Measurements from ENCODE around the gene GHRHR.

GHRHR gene

DNA sequence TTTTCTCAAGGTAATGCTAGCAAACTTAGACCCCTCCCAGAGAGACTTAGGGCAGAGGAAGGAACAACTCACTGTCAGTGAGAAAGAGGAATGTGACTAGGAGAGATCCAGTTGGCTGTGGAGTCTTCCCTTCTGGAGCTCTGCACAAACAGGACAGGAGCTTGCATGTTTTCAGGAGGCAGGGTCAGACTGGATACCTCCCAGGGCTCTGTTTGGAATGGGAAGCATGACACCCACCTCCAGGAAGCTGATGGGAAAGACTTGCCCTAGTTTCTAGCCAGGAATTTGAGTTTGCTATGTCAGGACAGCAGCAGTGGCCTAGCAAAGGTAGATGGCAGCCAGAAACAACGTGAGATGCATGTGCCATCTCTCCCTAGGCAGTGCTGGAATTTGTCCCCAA, 40.6 kb downstream of the GHRHR start:
- no peak for DNase-seq (ENCODE audit: low spot score)

- DNase-seq (ENCODE audit: low spot score): no peak
Measured at GRCh38 chr7:31006857-31007256, 43.1 kb downstream of the GHRHR start.

- no peak for DNase-seq (ENCODE audit: low spot score)
Measured at GRCh38 chr7:31007634-31008033, 43.9 kb downstream of the GHRHR start.

DNA sequence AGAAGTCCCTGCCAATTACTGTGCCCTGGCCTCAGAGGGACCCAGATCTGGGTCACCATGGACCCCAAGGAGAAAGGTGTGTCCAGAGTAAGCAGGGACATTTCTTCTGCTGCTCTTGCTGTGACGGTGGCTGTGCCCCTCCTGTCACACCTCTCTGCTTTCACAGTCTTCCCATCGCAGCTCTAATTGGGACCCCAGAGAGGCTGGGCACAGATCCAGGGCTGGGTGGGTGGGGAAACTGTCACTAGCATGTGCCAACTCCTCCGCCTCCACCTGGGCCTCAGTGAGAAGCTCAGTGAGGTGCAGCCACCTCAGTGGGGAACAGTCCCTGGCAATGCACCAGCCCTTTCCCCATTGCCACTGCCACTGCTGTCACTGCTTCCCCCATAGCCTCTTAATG, 51.1 kb downstream of the GHRHR start:
- no peak for DNase-seq (ENCODE audit: low spot score)

DNA sequence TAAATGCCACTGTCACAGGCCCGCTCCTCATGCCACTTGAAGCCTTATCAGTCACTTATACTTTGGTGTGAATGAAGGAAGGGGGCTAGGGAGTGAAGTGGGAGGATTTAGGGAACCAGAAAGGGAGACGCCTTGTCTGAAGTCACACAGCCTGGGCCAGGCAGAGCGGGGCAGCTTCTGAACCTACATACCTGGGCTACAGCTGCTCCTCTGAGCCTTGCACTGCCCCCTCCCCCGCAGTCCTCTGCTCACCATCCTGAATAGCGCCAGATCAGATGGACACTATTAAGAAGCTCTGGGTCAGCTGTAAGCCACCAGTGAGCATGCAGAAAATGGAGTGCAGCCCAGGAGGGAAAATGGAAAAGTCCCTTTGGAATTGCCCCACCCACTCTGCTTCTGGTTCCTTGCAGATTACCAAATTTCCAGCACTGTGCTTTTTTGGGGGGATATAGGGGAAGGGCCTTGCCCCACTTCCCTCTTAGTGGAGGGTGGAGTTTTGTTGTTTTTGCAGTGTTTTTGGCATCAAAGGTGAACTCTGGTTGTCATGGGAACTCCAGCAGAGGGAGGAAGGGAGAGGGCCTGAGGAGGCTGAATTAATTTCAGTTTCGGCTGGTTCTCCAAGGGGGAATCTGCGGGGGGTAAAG, 53.4 kb downstream of the GHRHR start:
- no peak for DNase-seq (ENCODE audit: low spot score)

DNA sequence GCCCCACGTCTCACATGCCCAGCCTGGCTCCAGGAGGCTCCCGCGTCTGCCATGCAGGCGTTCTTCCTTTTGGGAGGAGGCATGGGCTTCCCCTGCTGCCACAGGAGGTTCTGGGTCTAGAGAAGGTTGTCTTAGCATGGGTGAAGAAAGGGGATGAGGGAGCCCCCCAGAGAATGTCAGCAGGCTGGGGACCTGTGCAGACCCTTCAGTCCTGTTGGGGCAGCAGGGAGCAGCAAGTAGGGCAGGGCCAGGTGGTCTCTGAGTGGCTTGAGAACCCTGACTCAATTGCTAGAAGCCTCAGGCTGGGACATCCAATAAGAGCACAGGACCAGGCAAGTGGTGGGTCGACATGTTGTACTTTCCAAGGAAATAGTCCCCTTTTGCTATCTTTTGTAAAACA, 54.0 kb downstream of the GHRHR start:
- DNase-seq (ENCODE audit: low spot score): no peak

DNA sequence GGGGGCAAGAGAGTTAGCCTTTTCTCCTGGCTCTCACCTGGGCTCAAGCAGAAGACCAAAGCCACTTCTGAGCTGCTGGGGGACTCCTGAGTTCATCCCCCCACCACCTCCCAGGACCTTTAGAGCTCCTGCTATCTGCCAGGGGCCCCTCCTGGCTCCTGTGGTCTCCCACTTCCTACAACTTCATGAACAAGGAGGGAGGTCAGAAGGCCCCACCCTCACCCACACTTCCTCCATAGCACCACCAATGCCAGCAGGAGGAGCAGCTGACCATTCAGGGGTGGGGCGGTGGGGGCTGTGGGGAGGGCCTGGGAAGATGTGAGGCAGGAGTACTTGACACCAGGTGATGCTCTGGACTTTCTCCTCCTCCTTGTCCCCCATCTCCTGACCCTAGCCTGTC, 55.8 kb downstream of the GHRHR start:
- no peak for DNase-seq (ENCODE audit: low spot score)

DNA sequence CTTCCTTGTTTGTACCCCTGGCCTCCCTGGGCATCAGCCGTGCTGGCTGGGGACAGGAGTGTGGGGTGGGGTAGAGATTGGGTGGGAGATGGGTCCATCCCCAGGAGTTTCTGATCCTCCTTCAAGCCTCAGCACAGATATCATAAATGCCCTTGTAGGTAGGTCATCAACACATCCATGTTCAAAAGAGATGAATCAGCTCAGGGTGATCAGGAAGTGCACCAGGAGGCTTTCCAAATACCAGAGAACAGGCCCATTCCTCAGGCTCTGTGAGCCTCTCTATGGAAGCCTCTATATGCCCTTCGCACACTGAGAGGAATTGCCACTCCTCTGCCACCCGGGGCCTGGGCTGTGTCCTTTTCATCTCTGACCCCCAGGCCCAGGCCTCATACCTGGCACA, 56.4 kb downstream of the GHRHR start:
- DNase-seq (ENCODE audit: low spot score): no peak

- no peak for DNase-seq (ENCODE audit: low spot score)
Measured at GRCh38 chr7:31020652-31021051, 56.9 kb downstream of the GHRHR start.

DNA sequence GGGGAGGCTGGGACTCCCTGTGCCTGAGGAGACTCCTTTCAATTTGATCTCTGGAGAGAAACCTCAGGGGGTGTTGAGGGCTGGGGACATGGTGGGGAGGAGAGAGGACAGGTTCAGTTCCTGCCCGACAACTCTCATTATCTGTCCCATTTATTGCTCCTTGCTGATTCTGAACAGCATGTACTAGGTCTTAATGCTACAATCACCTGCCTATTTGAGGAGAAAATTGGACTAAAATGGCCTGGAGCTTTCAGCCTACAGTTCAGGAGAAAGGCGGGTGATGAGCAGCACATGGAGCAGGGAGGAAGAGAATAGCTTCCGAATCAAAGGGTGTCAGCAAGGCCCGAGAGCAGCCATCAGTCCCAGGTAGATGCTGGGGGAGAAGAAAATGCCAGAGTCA, 58.4 kb downstream of the GHRHR start:
- no peak for DNase-seq (ENCODE audit: low spot score)

DNA sequence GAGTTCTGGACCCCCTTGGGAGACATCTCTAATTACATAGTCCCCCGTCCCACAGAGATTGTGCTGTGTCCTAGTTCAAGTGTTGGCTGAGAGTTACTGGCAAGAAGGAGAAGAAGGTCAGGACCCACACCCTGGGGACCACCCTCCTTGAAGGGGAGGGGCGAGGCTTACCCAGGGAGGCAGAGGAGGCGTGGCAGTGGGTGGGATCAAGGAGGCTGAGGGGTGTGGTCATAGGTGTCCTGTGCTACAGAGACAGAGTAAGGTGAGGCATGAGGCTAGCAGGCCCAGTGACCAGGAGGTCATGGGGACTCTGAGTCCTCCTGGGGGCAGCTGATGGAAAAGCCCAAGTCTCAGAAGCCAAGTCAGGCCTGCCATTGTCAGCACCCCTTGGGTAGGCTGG, 59.0 kb downstream of the GHRHR start:
- no peak for DNase-seq (ENCODE audit: low spot score)

DNA sequence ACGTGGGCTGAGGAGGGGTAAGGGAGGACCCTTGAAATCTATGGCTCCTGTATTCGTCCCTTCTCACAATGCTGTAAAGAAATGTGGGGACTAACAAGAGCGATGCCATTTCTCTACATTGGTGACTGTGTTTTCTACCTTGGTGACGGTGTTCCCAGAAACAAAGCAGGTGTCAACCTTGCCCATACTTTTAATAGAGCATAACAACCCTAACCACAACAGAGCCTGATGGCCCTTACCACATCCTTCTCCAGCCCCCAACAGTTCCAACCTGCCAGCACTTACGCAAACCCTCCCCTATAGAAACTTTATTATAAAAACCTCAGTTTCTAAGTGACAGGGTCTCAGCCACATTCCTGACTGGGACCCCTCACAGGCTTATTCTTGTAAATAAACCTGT, 60.1 kb downstream of the GHRHR start:
- no peak for DNase-seq (ENCODE audit: low spot score)

DNA sequence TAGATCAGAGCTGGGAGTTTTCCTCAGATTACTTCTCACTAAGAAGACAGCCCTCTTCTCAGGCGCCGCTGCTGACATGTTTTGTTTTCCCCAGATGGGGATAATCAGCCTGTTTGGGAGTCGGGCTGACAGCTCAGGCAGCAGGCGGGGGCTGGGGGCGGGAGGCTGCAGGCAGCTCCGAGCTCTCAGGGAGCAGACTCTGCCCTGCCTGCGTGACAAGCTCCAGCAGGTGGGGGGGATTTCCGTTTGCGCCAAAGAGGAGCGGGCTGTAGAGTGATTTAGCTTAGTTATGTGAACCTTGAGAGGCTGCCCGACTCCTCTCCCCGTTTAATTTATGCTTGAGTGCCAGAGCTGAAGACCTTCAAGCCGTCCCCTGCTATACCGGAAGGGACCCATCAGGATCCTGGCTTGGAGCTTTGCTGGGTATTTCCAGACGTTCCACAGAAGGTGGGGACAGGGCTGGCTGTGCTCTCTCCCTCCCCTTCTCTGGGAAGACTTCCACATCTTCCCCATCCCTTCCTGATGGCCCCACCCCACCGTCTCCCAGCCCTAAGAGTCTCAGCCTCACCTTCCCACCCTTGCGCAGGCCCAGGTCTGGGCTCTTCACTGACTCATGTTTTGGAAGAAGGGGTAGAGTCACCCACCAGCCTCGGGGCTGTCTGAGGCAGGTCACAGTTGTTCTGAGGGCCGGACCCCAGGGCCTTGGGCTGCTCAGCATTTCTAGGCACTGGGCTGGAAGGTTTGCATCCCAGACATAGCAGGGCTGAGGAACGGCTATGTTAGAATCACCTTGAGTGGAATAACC, 63.6 kb downstream of the GHRHR start:
- DNase-seq (ENCODE audit: low spot score): no peak

DNA sequence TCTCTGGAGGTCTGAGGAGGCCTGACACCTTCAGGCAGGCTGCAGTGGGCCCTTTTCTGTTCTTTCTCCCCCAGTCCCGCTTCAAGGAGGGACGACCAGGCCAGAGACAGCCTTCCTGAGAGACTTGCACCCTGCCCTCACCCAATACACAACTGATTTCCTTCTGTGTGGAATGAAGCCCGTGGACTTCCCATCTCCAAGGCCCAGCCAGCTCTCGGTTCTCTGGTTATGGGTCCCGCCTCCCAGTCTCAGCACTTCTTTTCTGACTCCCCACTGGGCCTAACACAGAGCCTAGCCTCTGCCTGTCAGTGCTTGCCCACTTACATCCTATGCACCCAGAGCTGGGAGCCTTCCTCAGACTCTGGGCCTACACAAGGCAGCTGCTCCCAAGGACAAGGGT, 64.3 kb downstream of the GHRHR start:
- DNase-seq (ENCODE audit: low spot score): no peak

- no peak for DNase-seq (ENCODE audit: low spot score)
Measured at GRCh38 chr7:31028417-31028992, 64.8 kb downstream of the GHRHR start.

Measured in germinal center (tissue), 1 donor.